ENCODE results near the gene MAGI1.

- no peak for TF ChIP-seq CTCF (IDR thresholded peaks at IDR 0.05)
- TF ChIP-seq NR3C1 (CRISPR knock-in tag; conservative IDR thresholded peaks at IDR 0.05; ENCODE audit: low read depth): no peak
- TF ChIP-seq ATF3 (CRISPR knock-in tag; conservative IDR thresholded peaks at IDR 0.05): no peak
- TF ChIP-seq ERG (CRISPR knock-in tag; IDR thresholded peaks at IDR 0.05): no peak
- TF ChIP-seq PREB (CRISPR knock-in tag; IDR thresholded peaks at IDR 0.05; ENCODE audit: borderline replicate concordance): no peak
- no peak for TF ChIP-seq FOXJ3 (CRISPR knock-in tag; IDR thresholded peaks at IDR 0.05; ENCODE audit: borderline replicate concordance)
- no peak for TF ChIP-seq CREM (CRISPR knock-in tag; IDR thresholded peaks at IDR 0.05)
- no peak for TF ChIP-seq MAX (CRISPR knock-in tag; IDR thresholded peaks at IDR 0.05)
- no peak for TF ChIP-seq HMGXB4 (CRISPR knock-in tag; IDR thresholded peaks at IDR 0.05)
- no peak for TF ChIP-seq TCF7 (CRISPR knock-in tag; IDR thresholded peaks at IDR 0.05; ENCODE audit: low read depth)
- TF ChIP-seq ARID4B (CRISPR knock-in tag; IDR thresholded peaks at IDR 0.05; ENCODE audit: borderline replicate concordance): no peak
These were observed 245.1 kb downstream of the MAGI1 start for GRCh38 chr3:65793495-65794200.

All from WTC11 (cell line).